ENCODE data around the gene PKNOX2. TPM values are rescaled to one million over a fixed set of nuclear protein-coding genes. Genes with fewer than 3 reads are reported as not detected.

Gene PKNOX2
- total and polyA plus RNA-seq, 2 of the 8 experiments (the other 6 are each of a cell fraction or from before 2014, with no cell fraction given) = 2.0 TPM

DNA sequence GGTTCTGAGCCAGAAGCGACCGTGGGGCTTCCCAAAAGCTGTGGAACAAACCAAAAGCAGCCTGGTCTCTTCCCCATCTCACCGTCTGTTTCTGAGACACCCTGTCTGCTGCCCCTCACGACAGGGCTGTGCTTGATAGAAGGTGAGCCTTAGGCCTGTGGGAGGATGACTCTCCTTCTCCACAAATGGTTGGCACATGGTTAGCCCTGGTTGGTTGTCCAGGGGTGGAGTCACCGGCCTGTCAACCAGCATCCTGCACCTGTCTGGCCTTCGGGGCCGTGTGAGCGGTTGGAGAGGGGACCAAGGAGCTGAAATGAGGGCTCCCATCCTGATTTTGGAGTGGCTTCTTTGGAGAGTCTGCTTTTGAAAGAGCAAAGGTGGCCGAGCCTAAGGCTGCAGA, 135.3 kb downstream of the PKNOX2 start (continued):
- no peak for TF ChIP-seq TBP (IDR thresholded peaks at IDR 0.05; ENCODE audit: low read depth, low read length)
- TF ChIP-seq JUN (IDR thresholded peaks at IDR 0.05; ENCODE audit: low read depth, low read length) = no peak
- TF ChIP-seq SIN3A (conservative IDR thresholded peaks at IDR 0.05 in 1 of 2, IDR thresholded peaks at IDR 0.05 in 1 of 2; ENCODE audit: low read depth in 1 of 2, low read length in 2 of 2) = no peak
- TF ChIP-seq EZH2 (IDR thresholded peaks at IDR 0.05; ENCODE audit: low read depth, low read length, severe bottlenecking) = no peak
- TF ChIP-seq NANOG (IDR thresholded peaks at IDR 0.05; ENCODE audit: insufficient read depth, low read depth, low read length, poor library complexity, severe bottlenecking) = no peak
- no peak for TF ChIP-seq ASH2L (IDR thresholded peaks at IDR 0.05; ENCODE audit: low read length)
- TF ChIP-seq CHD1 (IDR thresholded peaks at IDR 0.05; ENCODE audit: low read depth, low read length) = no peak
- TF ChIP-seq SUZ12 (IDR thresholded peaks at IDR 0.05; ENCODE audit: low read length) = no peak
- no peak for TF ChIP-seq SIX5 (IDR thresholded peaks at IDR 0.05; ENCODE audit: low read depth, low read length)
- TF ChIP-seq SP1 (IDR thresholded peaks at IDR 0.05; ENCODE audit: low read depth, low read length) = no peak
- no peak for TF ChIP-seq EP300 (IDR thresholded peaks at IDR 0.05; ENCODE audit: borderline replicate concordance in 1 of 2, low read depth in 2 of 2, low read length in 2 of 2)
- no peak for TF ChIP-seq POLR2AphosphoS5 (IDR thresholded peaks at IDR 0.05; ENCODE audit: low read depth, low read length)
- no peak for TF ChIP-seq PHF8 (conservative IDR thresholded peaks at IDR 0.05; ENCODE audit: low read depth, low read length)

Data from H1 (cell line).